ENCODE data around the gene THSD4. TPM values are rescaled to one million over a fixed set of nuclear protein-coding genes. Genes with fewer than 3 reads are reported as not detected.

Gene THSD4
- total and polyA plus RNA-seq, 9 of the 15 experiments (the other 6 are each of a cell fraction or from before 2014, with no cell fraction given) = 0.04 TPM; not detected in 5

DNA sequence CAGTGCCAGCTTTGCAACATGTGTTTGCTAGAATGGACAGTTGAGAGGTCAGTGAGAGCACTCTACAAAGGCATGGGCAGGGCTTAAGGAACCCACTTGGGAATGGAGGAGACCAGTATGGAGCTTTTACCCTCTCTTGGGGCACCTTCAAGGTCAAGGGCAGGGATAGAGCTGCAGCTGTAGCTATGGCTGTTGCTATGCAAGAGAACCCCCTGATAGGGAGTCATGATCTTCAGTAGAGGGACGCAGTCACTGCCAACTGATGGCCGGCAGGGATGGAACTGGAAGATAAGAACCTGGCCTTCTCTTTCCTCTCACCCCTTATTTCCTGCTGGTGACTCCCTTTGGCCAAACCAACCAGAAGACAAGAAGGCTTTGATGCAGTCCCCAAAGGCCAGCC, 40.3 kb downstream of the THSD4 start:
- H3K27ac ChIP-seq (ENCODE audit: extremely low read depth, low read depth, low read length) = no peak overlapping the region
- no TSS peak for BruUV-seq (replicated peaks)
- in situ Hi-C loops (cut with MboI) = no loop called here
- TF ChIP-seq, protein P1, sequence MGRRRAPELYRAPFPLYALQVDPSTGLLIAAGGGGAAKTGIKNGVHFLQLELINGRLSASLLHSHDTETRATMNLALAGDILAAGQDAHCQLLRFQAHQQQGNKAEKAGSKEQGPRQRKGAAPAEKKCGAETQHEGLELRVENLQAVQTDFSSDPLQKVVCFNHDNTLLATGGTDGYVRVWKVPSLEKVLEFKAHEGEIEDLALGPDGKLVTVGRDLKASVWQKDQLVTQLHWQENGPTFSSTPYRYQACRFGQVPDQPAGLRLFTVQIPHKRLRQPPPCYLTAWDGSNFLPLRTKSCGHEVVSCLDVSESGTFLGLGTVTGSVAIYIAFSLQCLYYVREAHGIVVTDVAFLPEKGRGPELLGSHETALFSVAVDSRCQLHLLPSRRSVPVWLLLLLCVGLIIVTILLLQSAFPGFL (CRISPR knock-in tag; IDR thresholded peaks at IDR 0.05) = no peak
- TF ChIP-seq PCBP1 (IDR thresholded peaks at IDR 0.05; ENCODE audit: low read depth, low read length, poor library complexity, severe bottlenecking) = no peak
- no peak for TF ChIP-seq BACH1 (tag; IDR thresholded peaks at IDR 0.05)
- no peak for TF ChIP-seq SIRT6 (IDR thresholded peaks at IDR 0.05; ENCODE audit: low read depth, low read length)
- no peaks in the 10 kb centered on the region for H4K20me1 ChIP-seq (replicated peaks; ENCODE audit: control insufficient read depth, insufficient read depth, low read length)
- H3K9ac ChIP-seq (ENCODE audit: insufficient read depth in 1 of 2, low read depth in 2 of 2, low read length in 2 of 2) = no peak overlapping the region
- POLR2A ChIA-PET = interaction anchor here (0.6 kb wide), 1 partner anchor 1872 kb away, joined by 3 read pairs; no protein-coding TSS in a partner anchor
- CTCF ChIA-PET (ENCODE audit: low intra/inter-chr PET ratio) = no interaction called here
- H3K4me1 ChIP-seq (replicated peaks in 1 of 2; ENCODE audit: control insufficient read depth in 2 of 2, insufficient read depth in 2 of 2, low read length in 2 of 2) = no peaks in the 10 kb centered on the region
- no peaks in the 10 kb centered on the region for H3K79me2 ChIP-seq (ENCODE audit: control insufficient read depth, insufficient read depth, low read length)
- no peaks in the 10 kb centered on the region for H3K36me3 ChIP-seq (ENCODE audit: control insufficient read depth, insufficient read depth, low read length)
- no peak overlapping the region for H2AFZ ChIP-seq (ENCODE audit: low read depth, low read length)
- FAIRE-seq (no peak), DNase-seq (ENCODE audit: extremely low read depth in 1 of 4, low spot score in 3 of 4) (no peak), ATAC-seq (no peak)
- H3K27me3 ChIP-seq (ENCODE audit: control insufficient read depth in 2 of 2, insufficient read depth in 2 of 2, low read length in 2 of 2) = no peaks in the 10 kb centered on the region
- WGBS (ENCODE audit: insufficient coverage, low coverage, missing lambda C conversion rate) = 0% methylated on average over 2 of the region's 2 CpGs
- H3K4me3 ChIP-seq = no peak overlapping the region
- no peak overlapping the region for H3K4me2 ChIP-seq (ENCODE audit: insufficient read depth, low read length)
- intact Hi-C loops (cut with micrococcal nuclease) = no loop called here
- no peaks in the 10 kb centered on the region for H3K9me1 ChIP-seq (ENCODE audit: control insufficient read depth, insufficient read depth, low read length)
- no peaks in the 10 kb centered on the region for H3K9me3 ChIP-seq (replicated peaks; ENCODE audit: control insufficient read depth, insufficient read depth, low read depth, low read length)

DNA sequence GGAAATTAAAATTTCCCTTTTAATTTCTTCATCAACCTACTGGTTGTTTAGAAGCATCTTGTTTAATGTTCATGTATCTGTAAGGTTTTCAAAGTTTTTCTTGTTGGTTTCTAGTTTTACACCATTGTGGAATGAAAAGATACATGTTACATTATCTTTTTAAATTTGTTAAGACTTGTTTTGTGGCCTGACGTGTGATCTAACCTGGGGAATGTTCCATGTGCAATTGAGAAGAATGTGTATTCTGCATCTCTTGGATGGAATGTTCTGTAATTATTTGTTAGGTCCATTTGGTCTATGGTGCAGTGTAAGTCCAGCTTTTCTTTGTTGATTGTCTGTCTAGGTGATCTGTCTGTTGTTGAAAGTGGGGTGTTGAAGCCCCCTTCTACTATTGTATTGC, 45.7 kb downstream of the THSD4 start:
- Histone ChIP-seq H4K20me1 (replicated peaks; ENCODE audit: control insufficient read depth, insufficient read depth, low read length) (no peaks in the 10 kb centered on the region), H3K9ac (ENCODE audit: insufficient read depth in 1 of 2, low read depth in 2 of 2, low read length in 2 of 2) (no peak overlapping the region), H3K9me1 (ENCODE audit: control insufficient read depth, insufficient read depth, low read length) (no peaks in the 10 kb centered on the region), H3K4me1 (replicated peaks in 1 of 2; ENCODE audit: control insufficient read depth in 2 of 2, insufficient read depth in 2 of 2, low read length in 2 of 2) (no peaks in the 10 kb centered on the region), H3K27me3 (ENCODE audit: control insufficient read depth in 2 of 2, insufficient read depth in 2 of 2, low read length in 2 of 2) (no peaks in the 10 kb centered on the region), H3K79me2 (ENCODE audit: control insufficient read depth, insufficient read depth, low read length) (no peaks in the 10 kb centered on the region), H2AFZ (ENCODE audit: low read depth, low read length) (no peak overlapping the region), H3K4me3 (no peak overlapping the region), H3K36me3 (ENCODE audit: control insufficient read depth, insufficient read depth, low read length) (no peaks in the 10 kb centered on the region), H3K27ac (ENCODE audit: extremely low read depth, low read depth, low read length) (no peak overlapping the region), H3K4me2 (ENCODE audit: insufficient read depth, low read length) (no peak overlapping the region), H3K9me3 (replicated peaks; ENCODE audit: control insufficient read depth, insufficient read depth, low read depth, low read length) (no peaks in the 10 kb centered on the region)
- BruUV-seq (replicated peaks) = no TSS peak
- FAIRE-seq (no peak), DNase-seq (ENCODE audit: extremely low read depth in 1 of 4, low spot score in 3 of 4) (no peak), ATAC-seq (no peak)
- 0% methylated on average over 1 of the region's 1 CpG for WGBS (ENCODE audit: insufficient coverage, low coverage, missing lambda C conversion rate)
- in situ Hi-C loops (cut with MboI) (no loop called here), intact Hi-C loops (cut with micrococcal nuclease) (no loop called here)
- ChIA-PET CTCF (ENCODE audit: low intra/inter-chr PET ratio) (no interaction called here), POLR2A (no interaction called here)
- TF ChIP-seq, protein P2, sequence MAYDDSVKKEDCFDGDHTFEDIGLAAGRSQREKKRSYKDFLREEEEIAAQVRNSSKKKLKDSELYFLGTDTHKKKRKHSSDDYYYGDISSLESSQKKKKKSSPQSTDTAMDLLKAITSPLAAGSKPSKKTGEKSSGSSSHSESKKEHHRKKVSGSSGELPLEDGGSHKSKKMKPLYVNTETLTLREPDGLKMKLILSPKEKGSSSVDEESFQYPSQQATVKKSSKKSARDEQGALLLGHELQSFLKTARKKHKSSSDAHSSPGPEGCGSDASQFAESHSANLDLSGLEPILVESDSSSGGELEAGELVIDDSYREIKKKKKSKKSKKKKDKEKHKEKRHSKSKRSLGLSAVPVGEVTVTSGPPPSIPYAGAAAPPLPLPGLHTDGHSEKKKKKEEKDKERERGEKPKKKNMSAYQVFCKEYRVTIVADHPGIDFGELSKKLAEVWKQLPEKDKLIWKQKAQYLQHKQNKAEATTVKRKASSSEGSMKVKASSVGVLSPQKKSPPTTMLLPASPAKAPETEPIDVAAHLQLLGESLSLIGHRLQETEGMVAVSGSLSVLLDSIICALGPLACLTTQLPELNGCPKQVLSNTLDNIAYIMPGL (CRISPR knock-in tag; IDR thresholded peaks at IDR 0.05) = no peak
- TF ChIP-seq BRD9 (IDR thresholded peaks at IDR 0.05; ENCODE audit: low read depth, partially characterized antibody) (no peak), PHF21A (IDR thresholded peaks at IDR 0.05; ENCODE audit: borderline replicate concordance, low read depth) (no peak), SPI1 (IDR thresholded peaks at IDR 0.05; ENCODE audit: borderline replicate concordance, low read depth, low read length) (no peak), CHD2 (IDR thresholded peaks at IDR 0.05; ENCODE audit: low read depth, low read length) (no peak), ZNF133 (CRISPR knock-in tag; IDR thresholded peaks at IDR 0.05) (no peak), ARHGAP35 (IDR thresholded peaks at IDR 0.05; ENCODE audit: partially characterized antibody) (no peak), RBM15 (IDR thresholded peaks at IDR 0.05; ENCODE audit: insufficient read depth, low read length) (no peak), PHB (CRISPR knock-in tag; IDR thresholded peaks at IDR 0.05) (no peak), SETDB1 (IDR thresholded peaks at IDR 0.05; ENCODE audit: low read length) (no peak), TBL1XR1 (IDR thresholded peaks at IDR 0.05; ENCODE audit: low read length in 2 of 2) (no peak)
